Measurements from ENCODE around the gene ACOT7.
"Not testable (repeated sequence)": the region's sequence is repeated elsewhere in the genome, so short reads cannot be mapped to it uniquely, and the experiment has no call there.

The ACOT7 gene

GRCh38 chr1:6241887-6242740 is 151.5 kb downstream of the ACOT7 start:
- in situ Hi-C loops (cut with MboI; ENCODE audit: low sequenced_read_pairs) = no loop called here

- in situ Hi-C loops (cut with MboI; ENCODE audit: low sequenced_read_pairs) = no loop called here
Measured at GRCh38 chr1:6241107-6241886, 152.3 kb downstream of the ACOT7 start.

GRCh38 chr1:6239950-6240768 is 153.4 kb downstream of the ACOT7 start:
- in situ Hi-C loops (cut with MboI; ENCODE audit: low sequenced_read_pairs) = no loop called here

- in situ Hi-C loops (cut with MboI; ENCODE audit: low sequenced_read_pairs) = no loop called here
Measured at GRCh38 chr1:6239213-6239752, 154.3 kb downstream of the ACOT7 start.

GRCh38 chr1:6237093-6237492 is 156.5 kb downstream of the ACOT7 start:
- in situ Hi-C loops (cut with MboI; ENCODE audit: low sequenced_read_pairs) = no loop called here

GRCh38 chr1:6235296-6235677 is 158.3 kb downstream of the ACOT7 start:
- in situ Hi-C loops (cut with MboI; ENCODE audit: low sequenced_read_pairs) = no loop called here

- in situ Hi-C loops (cut with MboI; ENCODE audit: low sequenced_read_pairs) = no loop called here
Measured at GRCh38 chr1:6234502-6235295, 158.9 kb downstream of the ACOT7 start.

- in situ Hi-C loops (cut with MboI; ENCODE audit: low sequenced_read_pairs) = no loop called here
Measured at GRCh38 chr1:6233376-6233775, 160.2 kb downstream of the ACOT7 start.

GRCh38 chr1:6225651-6226050 is 167.9 kb downstream of the ACOT7 start:
- in situ Hi-C loops (cut with MboI; ENCODE audit: low sequenced_read_pairs) = no loop called here

GRCh38 chr1:6224718-6225117 is 168.8 kb downstream of the ACOT7 start:
- in situ Hi-C loops (cut with MboI; ENCODE audit: low sequenced_read_pairs) = no loop called here

GRCh38 chr1:6223617-6224016 is 169.9 kb downstream of the ACOT7 start:
- in situ Hi-C loops (cut with MboI; ENCODE audit: low sequenced_read_pairs) = no loop called here

- in situ Hi-C loops (cut with MboI; ENCODE audit: low sequenced_read_pairs) = no loop called here
Measured at GRCh38 chr1:6222636-6223035, 170.9 kb downstream of the ACOT7 start.

GRCh38 chr1:6221210-6221784 is 172.3 kb downstream of the ACOT7 start:
- in situ Hi-C loops (cut with MboI; ENCODE audit: low sequenced_read_pairs) = no loop called here

- in situ Hi-C loops (cut with MboI; ENCODE audit: low sequenced_read_pairs) = no loop called here
Measured at GRCh38 chr1:6220236-6220635, 173.3 kb downstream of the ACOT7 start.

GRCh38 chr1:6219641-6220040 is 173.9 kb downstream of the ACOT7 start:
- in situ Hi-C loops (cut with MboI; ENCODE audit: low sequenced_read_pairs) = not testable (repeated sequence)

- in situ Hi-C loops (cut with MboI; ENCODE audit: low sequenced_read_pairs) = no loop called here
Measured at GRCh38 chr1:6218375-6219164, 175.0 kb downstream of the ACOT7 start.

All from hTERT RPE-1 (cell line).